Endodermal cell (in vitro differentiated cells): Measurements from ENCODE around the gene LSP1. TPM values are rescaled to one million over a fixed set of nuclear protein-coding genes. Genes with fewer than 3 reads are reported as not detected.

Experiments used
- DNase-seq: peaks from one replicate; pipeline ENCODE4 v3.0.0-alpha.2; 2017
- H3K27ac ChIP-seq: 2 replicates; pipeline ENCODE4 v1.5.1; 2013; ENCODE audit warnings: mild to moderate bottlenecking, low read depth, low read length, moderate library complexity
- H3K27me3 ChIP-seq: 2 replicates; pipeline ENCODE4 v1.6.1; 2013; ENCODE audit warnings: mild to moderate bottlenecking, low read length, moderate library complexity; ENCODE audit not compliant: insufficient read depth, control insufficient read depth, poor library complexity, severe bottlenecking
- H3K36me3 ChIP-seq: 2 replicates; pipeline ENCODE4 v1.7.0; 2013; ENCODE audit warnings: mild to moderate bottlenecking, low read length, moderate library complexity; ENCODE audit not compliant: control insufficient read depth, insufficient read depth
- H3K4me1 ChIP-seq: one replicate; pipeline ENCODE4 v1.7.0; 2013; ENCODE audit warnings: low read length; ENCODE audit not compliant: control insufficient read depth, insufficient read depth
- H3K4me3 ChIP-seq: 2 replicates; pipeline ENCODE4 v1.5.1; 2013; ENCODE audit warnings: mild to moderate bottlenecking, low read length, moderate library complexity
- H3K9ac ChIP-seq: 2 replicates; pipeline ENCODE4 v1.6.1; 2013; ENCODE audit warnings: mild to moderate bottlenecking, low read length, moderate library complexity; ENCODE audit not compliant: poor library complexity, severe bottlenecking; ENCODE audit errors: extremely low read depth
- H3K9me3 ChIP-seq: 2 replicates; pipeline ENCODE4 v1.6.1; 2013; ENCODE audit warnings: mild to moderate bottlenecking, low read length, moderate library complexity; ENCODE audit not compliant: control insufficient read depth
- H3K27ac Mint-ChIP-seq: 2 replicates; pipeline ENCODE4 v1.8.0; 2020; ENCODE audit warnings: mixed read lengths
- H3K27me3 Mint-ChIP-seq: 2 replicates; pipeline ENCODE4 v1.8.0; 2021; ENCODE audit warnings: mild to moderate bottlenecking, mixed read lengths; ENCODE audit not compliant: insufficient read depth
- H3K36me3 Mint-ChIP-seq: 2 replicates; pipeline ENCODE4 v1.8.0; 2020; ENCODE audit warnings: low read depth, mixed read lengths
- H3K4me1 Mint-ChIP-seq: 2 replicates; pipeline ENCODE4 v1.8.0; 2020; ENCODE audit warnings: mixed read lengths
- H3K4me3 Mint-ChIP-seq: 2 replicates; pipeline ENCODE4 v1.8.0; 2020; ENCODE audit warnings: mild to moderate bottlenecking, moderate library complexity, mixed read lengths
- H3K9me3 Mint-ChIP-seq: 2 replicates; pipeline ENCODE4 v1.8.0; 2020; ENCODE audit warnings: mild to moderate bottlenecking, mixed read lengths
- WGBS, 2 experiments: methylation state at CpG; one replicate each; pipeline versions ENCODE4 v1.1.5 to v1.1.7; 2013; ENCODE audit warnings: missing lambda C conversion rate in 2 of 2, mixed read lengths in 1 of 2; ENCODE audit not compliant: insufficient coverage in 1 of 2, insufficient read length in 1 of 2; 5-methylcytosine and 5-hydroxymethylcytosine counted together
- total RNA-seq, 2 donors: library from RNA; stranded (reverse); fragmentation: NEBNext Ultra II Directional in 1 of 2; extraction: Animal tissue kit (Norgen Biotek cat#: 25700) in 1 of 2; gene quantifications; 2 replicates in 1 of 2; 3 replicates in 1 of 2; pipeline ENCODE4 v1.2.1, GENCODE V29; 2021
- TF ChIP-seq, protein P1 (sequence below): fragments of 200-600 bp; sonication (generic); conservative IDR thresholded peaks from 2 replicates; pipeline ENCODE4 v1.5.0; 2021; ENCODE audit warnings: antibody characterized with exemption, mild to moderate bottlenecking

The LSP1 gene
- total RNA-seq, 2 donors from 2014 or later = not detected

DNA sequence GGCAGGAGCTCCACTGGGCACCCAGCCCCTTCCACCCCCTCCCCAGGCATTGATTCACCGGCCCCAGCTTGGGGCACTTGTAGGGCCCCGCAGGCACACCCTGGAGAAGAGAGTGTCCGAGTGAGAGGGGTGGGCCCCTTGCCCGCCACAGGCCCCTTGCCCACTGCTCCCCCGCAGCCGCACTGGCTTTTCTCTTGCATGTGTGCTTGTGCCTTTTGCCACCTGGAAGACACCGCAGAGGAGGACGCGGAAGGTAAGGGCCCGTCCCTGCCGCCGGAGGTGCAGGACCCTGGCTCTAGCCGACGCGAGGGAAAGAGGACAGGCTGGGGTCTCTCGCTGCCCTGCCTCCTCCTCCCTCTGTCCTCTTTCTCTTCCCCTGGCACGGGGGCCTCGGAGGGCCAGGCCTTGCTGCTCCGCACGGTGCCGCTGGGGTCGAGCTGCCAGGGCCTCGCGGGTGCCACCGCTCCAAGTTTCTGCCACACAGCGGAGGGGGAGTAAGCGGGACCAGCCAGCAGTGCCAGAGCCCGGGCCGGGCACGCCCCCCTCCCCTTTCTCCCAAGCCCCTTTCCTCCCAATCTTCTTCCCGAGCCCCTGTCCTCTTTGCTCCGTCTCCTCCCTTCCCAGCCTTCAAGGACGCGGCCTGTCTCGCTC is 76.1 kb downstream of the LSP1 start:
- no peak for DNase-seq
- WGBS, 2 experiments = 90 to 99% methylated on average over 15 to 35 of the region's 35 CpGs
- TF ChIP-seq, protein P1, sequence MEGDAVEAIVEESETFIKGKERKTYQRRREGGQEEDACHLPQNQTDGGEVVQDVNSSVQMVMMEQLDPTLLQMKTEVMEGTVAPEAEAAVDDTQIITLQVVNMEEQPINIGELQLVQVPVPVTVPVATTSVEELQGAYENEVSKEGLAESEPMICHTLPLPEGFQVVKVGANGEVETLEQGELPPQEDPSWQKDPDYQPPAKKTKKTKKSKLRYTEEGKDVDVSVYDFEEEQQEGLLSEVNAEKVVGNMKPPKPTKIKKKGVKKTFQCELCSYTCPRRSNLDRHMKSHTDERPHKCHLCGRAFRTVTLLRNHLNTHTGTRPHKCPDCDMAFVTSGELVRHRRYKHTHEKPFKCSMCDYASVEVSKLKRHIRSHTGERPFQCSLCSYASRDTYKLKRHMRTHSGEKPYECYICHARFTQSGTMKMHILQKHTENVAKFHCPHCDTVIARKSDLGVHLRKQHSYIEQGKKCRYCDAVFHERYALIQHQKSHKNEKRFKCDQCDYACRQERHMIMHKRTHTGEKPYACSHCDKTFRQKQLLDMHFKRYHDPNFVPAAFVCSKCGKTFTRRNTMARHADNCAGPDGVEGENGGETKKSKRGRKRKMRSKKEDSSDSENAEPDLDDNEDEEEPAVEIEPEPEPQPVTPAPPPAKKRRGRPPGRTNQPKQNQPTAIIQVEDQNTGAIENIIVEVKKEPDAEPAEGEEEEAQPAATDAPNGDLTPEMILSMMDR = no peak

DNA sequence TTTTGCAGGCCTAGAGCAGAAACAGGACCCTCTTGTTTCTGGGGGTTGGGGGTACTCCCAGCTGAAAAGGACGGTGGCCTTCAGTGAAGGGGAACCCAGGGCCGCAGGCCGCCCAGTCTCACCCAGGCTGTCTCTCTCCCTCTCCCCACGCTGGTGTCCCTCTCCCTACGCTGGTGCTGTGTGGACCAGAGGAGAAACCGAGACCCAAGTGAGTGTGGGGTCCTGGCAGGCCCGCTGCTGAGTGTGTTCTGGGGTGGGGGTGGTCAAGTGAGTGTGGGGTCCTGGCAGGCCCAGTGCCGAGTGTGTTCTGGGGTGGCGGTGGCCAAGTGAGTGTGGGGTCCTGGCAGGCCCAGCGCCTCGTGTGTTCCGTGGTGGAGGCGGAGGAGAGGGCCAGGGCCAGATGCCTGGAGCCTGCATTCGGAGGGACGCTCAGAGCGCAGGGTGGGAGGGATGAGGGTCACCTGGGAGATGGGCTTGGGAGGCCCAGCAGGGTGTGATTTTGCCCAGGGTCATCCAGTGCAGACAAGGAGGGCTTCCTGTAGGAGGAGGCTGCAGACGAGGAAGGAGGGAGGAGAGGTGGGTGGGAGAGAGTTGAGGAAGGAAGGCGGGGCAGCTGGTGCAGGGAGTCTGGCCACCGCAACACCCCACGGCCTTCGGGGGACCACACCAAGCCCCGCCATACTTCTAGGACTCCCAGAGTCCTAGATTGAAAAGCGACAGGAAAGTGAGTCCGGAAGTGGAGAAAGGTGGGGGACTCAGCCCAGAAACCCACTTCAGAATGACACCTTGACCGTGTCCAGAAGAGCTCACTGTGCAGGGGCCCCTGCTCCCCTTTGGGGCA is 77.0 kb downstream of the LSP1 start:
- Histone ChIP-seq H3K27ac (no peak overlapping the region), H3K9me3 (no peaks in the 10 kb centered on the region), H3K9ac (no peak overlapping the region), H3K4me1 (no peaks in the 10 kb centered on the region), H3K36me3 (no peaks in the 10 kb centered on the region), H3K27me3 (no peaks in the 10 kb centered on the region), H3K4me3 (no peak overlapping the region)
- no peak overlapping the region for H3K27ac Mint-ChIP-seq
- WGBS, 2 experiments = 88 to 91% methylated on average over 15 to 24 of the region's 25 CpGs
- H3K9me3 Mint-ChIP-seq = no peaks in the 10 kb centered on the region
- H3K27me3 Mint-ChIP-seq = peaks cover 5% of the 10 kb centered on the region
- H3K4me3 Mint-ChIP-seq = no peak overlapping the region
- H3K36me3 Mint-ChIP-seq = no peaks in the 10 kb centered on the region
- no peaks in the 10 kb centered on the region for H3K4me1 Mint-ChIP-seq
- no peak for DNase-seq
- TF ChIP-seq, protein P1 = no peak

More for the DNA sequence above, 76.1 kb downstream of the LSP1 start:
- H3K27ac ChIP-seq = no peak overlapping the region
- H3K9me3 ChIP-seq = no peaks in the 10 kb centered on the region
- H3K4me3 Mint-ChIP-seq = no peak overlapping the region
- H3K4me1 Mint-ChIP-seq = no peaks in the 10 kb centered on the region
- peaks cover 5% of the 10 kb centered on the region for H3K27me3 Mint-ChIP-seq
- no peaks in the 10 kb centered on the region for H3K9me3 Mint-ChIP-seq
- H3K36me3 ChIP-seq = no peaks in the 10 kb centered on the region
- H3K27me3 ChIP-seq = no peaks in the 10 kb centered on the region
- no peaks in the 10 kb centered on the region for H3K36me3 Mint-ChIP-seq
- no peak overlapping the region for H3K9ac ChIP-seq
- no peak overlapping the region for H3K27ac Mint-ChIP-seq
- H3K4me3 ChIP-seq = no peak overlapping the region
- no peaks in the 10 kb centered on the region for H3K4me1 ChIP-seq

- H3K4me1 ChIP-seq = no peaks in the 10 kb centered on the region
- Mint-ChIP-seq H3K36me3 (no peaks in the 10 kb centered on the region), H3K4me3 (no peak overlapping the region), H3K27ac (no peak overlapping the region), H3K27me3 (peaks cover 5% of the 10 kb centered on the region), H3K4me1 (no peaks in the 10 kb centered on the region), H3K9me3 (no peaks in the 10 kb centered on the region)
- TF ChIP-seq, protein P1 = no peak
- no peak overlapping the region for H3K27ac ChIP-seq
- no peak overlapping the region for H3K4me3 ChIP-seq
- H3K36me3 ChIP-seq = no peaks in the 10 kb centered on the region
- no peaks in the 10 kb centered on the region for H3K9me3 ChIP-seq
- 90 to 96% methylated on average over 9 of the region's 9 CpGs for WGBS, 2 experiments
- no peak overlapping the region for H3K9ac ChIP-seq
- no peaks in the 10 kb centered on the region for H3K27me3 ChIP-seq
- DNase-seq = no peak
Measured at GRCh38 chr11:1930462-1930830, 77.6 kb downstream of the LSP1 start.
